HepG2 (cell line): ENCODE data around the gene RAB3A. TPM values are rescaled to one million over a fixed set of nuclear protein-coding genes. Genes with fewer than 3 reads are reported as not detected.
A peak's percentile ranks its signal among the peaks of the same experiment; 100 is the strongest.

Experiments used
- DNMT1 ChIP-seq: sonication (generic); formaldehyde crosslinking; IDR thresholded peaks from 2 replicates; pipeline ENCODE4 v1.5.1; 2020; ENCODE audit warnings: mild to moderate bottlenecking, missing genetic modification reagents
- FOXJ3 ChIP-seq: sonication (generic); formaldehyde crosslinking; IDR thresholded peaks from 2 replicates; pipeline ENCODE4 v1.4.0; 2020; ENCODE audit warnings: missing genetic modification reagents, mild to moderate bottlenecking, borderline replicate concordance
- HMGA1 ChIP-seq: sonication (generic); formaldehyde crosslinking; conservative IDR thresholded peaks from 2 replicates; pipeline ENCODE4 v1.4.0; 2020; ENCODE audit warnings: missing genetic modification reagents
- IRX3 ChIP-seq: sonication (generic); formaldehyde crosslinking; IDR thresholded peaks from 2 replicates; pipeline ENCODE4 v1.8.1; 2023; ENCODE audit warnings: mild to moderate bottlenecking, low read depth, missing genetic modification reagents, borderline replicate concordance
- KLF15 ChIP-seq: sonication (generic); formaldehyde crosslinking; IDR thresholded peaks from 2 replicates; pipeline ENCODE4 v1.8.1; 2023; ENCODE audit warnings: borderline replicate concordance, mild to moderate bottlenecking, inconsistent platforms, missing genetic modification reagents, mixed read lengths
- MBNL3 ChIP-seq: fragments of 250-450 bp; sonication (Bioruptor Pico); conservative IDR thresholded peaks from 2 replicates; pipeline ENCODE4 v1.8.0; 2022; ENCODE audit warnings: mild to moderate bottlenecking, inconsistent platforms
- MNT ChIP-seq: fragments of 450-650 bp; IDR thresholded peaks from 2 replicates; pipeline ENCODE4 v1.6.1; 2016
- NFAT5 ChIP-seq: sonication (generic); formaldehyde crosslinking; IDR thresholded peaks from 2 replicates; pipeline ENCODE4 v1.4.0; 2020; ENCODE audit warnings: missing genetic modification reagents
- PTBP1 ChIP-seq: fragments of 200-400 bp; formaldehyde crosslinking; IDR thresholded peaks from 2 replicates; pipeline ENCODE4 v1.6.1; 2018; ENCODE audit warnings: low read length, low read depth; ENCODE audit not compliant: poor library complexity, severe bottlenecking
- RAD51 ChIP-seq: fragments of 450-650 bp; IDR thresholded peaks from 2 replicates; pipeline ENCODE4 v1.6.1; 2016; ENCODE audit warnings: borderline replicate concordance
- SKI ChIP-seq: fragments of 450-650 bp; IDR thresholded peaks from one replicate; pipeline ENCODE4 v1.6.1; 2018; ENCODE audit warnings: mild to moderate bottlenecking; ENCODE audit not compliant: partially characterized antibody
- SP1 ChIP-seq, 2 experiments: fragments of 450-650 bp in 1 of 2; sonication (generic) in 1 of 2; formaldehyde crosslinking in 1 of 2; IDR thresholded peaks; 2 replicates each; pipeline versions ENCODE4 v1.4.0 to v1.6.1; 2016 to 2020; ENCODE audit warnings: missing genetic modification reagents in 1 of 2
- YEATS4 ChIP-seq: sonication (generic); formaldehyde crosslinking; IDR thresholded peaks from 2 replicates; pipeline ENCODE4 v1.4.0; 2020; ENCODE audit warnings: missing genetic modification reagents, borderline replicate concordance
- ZFY ChIP-seq: sonication (generic); formaldehyde crosslinking; IDR thresholded peaks from 2 replicates; pipeline ENCODE4 v1.4.0; 2020; ENCODE audit warnings: missing genetic modification reagents
- ZNF205 ChIP-seq: IDR thresholded peaks from 2 replicates; pipeline ENCODE4 v1.6.1; 2018; ENCODE audit warnings: missing biosample characterization, missing genetic modification reagents
- ZNF282 ChIP-seq: fragments of 450-650 bp; IDR thresholded peaks from 2 replicates; pipeline ENCODE4 v1.6.1; 2018; ENCODE audit not compliant: partially characterized antibody
- ZNF3 ChIP-seq: IDR thresholded peaks from 2 replicates; pipeline ENCODE4 v1.7.0; 2017; ENCODE audit warnings: inconsistent platforms
- ZNF333 ChIP-seq: sonication (generic); formaldehyde crosslinking; IDR thresholded peaks from 2 replicates; pipeline ENCODE4 v1.4.0; 2020; ENCODE audit warnings: mild to moderate bottlenecking, missing genetic modification reagents, borderline replicate concordance
- ZNF44 ChIP-seq: sonication (generic); formaldehyde crosslinking; IDR thresholded peaks from 2 replicates; pipeline ENCODE4 v1.5.1; 2020; ENCODE audit warnings: mild to moderate bottlenecking, missing genetic modification reagents
- ZNF572 ChIP-seq: sonication (generic); formaldehyde crosslinking; IDR thresholded peaks from 2 replicates; pipeline ENCODE4 v1.5.1; 2020; ENCODE audit warnings: mild to moderate bottlenecking, missing genetic modification reagents
- ZNF605 ChIP-seq: sonication (generic); formaldehyde crosslinking; IDR thresholded peaks from 2 replicates; pipeline ENCODE4 v1.8.0; 2022; ENCODE audit warnings: mild to moderate bottlenecking, missing genetic modification reagents
- ZNF678 ChIP-seq: sonication (generic); formaldehyde crosslinking; IDR thresholded peaks from 2 replicates; pipeline ENCODE4 v1.4.0; 2020; ENCODE audit warnings: mild to moderate bottlenecking, missing genetic modification reagents
- polyA plus RNA-seq, 8 experiments: library from polyadenylated mRNA; depleted of rRNA in 3 of 8; stranded (reverse) in 7 of 8; unstranded in 1 of 8; fragments of >200 nt; fragmentation: Illumina TruSeq in 4 of 8; extraction: Trizol in 4 of 8; gene quantifications; 2 replicates each; pipeline versions ENCODE4 v1.2.1 to v1.2.3, GENCODE V29; 2011 to 2016; ENCODE audit warnings: low read depth in 4 of 8, missing spikeins in 1 of 8, mixed read lengths in 1 of 8; ENCODE audit not compliant: insufficient read depth in 1 of 8
- total RNA-seq, 5 experiments: library from RNA; depleted of rRNA; stranded (reverse); fragments of >200 nt; fragmentation: Illumina TruSeq; extraction: Trizol; gene quantifications; 2 replicates each; pipeline ENCODE4 v1.2.3, GENCODE V29; 2016; ENCODE audit warnings: low read depth in 1 of 5
- TF ChIP-seq, protein P1 (sequence below): sonication (generic); formaldehyde crosslinking; conservative IDR thresholded peaks from 2 replicates; pipeline ENCODE4 v1.8.0; 2022; ENCODE audit warnings: missing genetic modification reagents

The RAB3A gene
- total and polyA plus RNA-seq, 2 of the 13 experiments (the other 11 are each of a cell fraction or from before 2014, with no cell fraction given) = 0.58 to 0.98 TPM

GRCh38 chr19:18233224-18233825, 29.5 kb upstream of the RAB3A start (continued):
- TF ChIP-seq NFAT5 (CRISPR knock-in tag) = peak; percentile 77
- TF ChIP-seq PTBP1 = no peak
- TF ChIP-seq ZNF572 (CRISPR knock-in tag) = no peak
- peak; percentile 50 for TF ChIP-seq YEATS4
- no peak for TF ChIP-seq SP1 (IDR thresholded peaks at IDR 0.05)
- TF ChIP-seq SP1 (CRISPR knock-in tag; IDR thresholded peaks at IDR 0.05) = no peak
- TF ChIP-seq MNT = no peak
- peak; percentile 64; the same call in 1 of the 2 replicates for TF ChIP-seq ZNF3 (CRISPR knock-in tag)
- TF ChIP-seq, protein P1, sequence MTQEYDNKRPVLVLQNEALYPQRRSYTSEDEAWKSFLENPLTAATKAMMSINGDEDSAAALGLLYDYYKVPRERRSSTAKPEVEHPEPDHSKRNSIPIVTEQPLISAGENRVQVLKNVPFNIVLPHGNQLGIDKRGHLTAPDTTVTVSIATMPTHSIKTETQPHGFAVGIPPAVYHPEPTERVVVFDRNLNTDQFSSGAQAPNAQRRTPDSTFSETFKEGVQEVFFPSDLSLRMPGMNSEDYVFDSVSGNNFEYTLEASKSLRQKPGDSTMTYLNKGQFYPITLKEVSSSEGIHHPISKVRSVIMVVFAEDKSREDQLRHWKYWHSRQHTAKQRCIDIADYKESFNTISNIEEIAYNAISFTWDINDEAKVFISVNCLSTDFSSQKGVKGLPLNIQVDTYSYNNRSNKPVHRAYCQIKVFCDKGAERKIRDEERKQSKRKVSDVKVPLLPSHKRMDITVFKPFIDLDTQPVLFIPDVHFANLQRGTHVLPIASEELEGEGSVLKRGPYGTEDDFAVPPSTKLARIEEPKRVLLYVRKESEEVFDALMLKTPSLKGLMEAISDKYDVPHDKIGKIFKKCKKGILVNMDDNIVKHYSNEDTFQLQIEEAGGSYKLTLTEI (CRISPR knock-in tag) = no peak
- TF ChIP-seq ZNF205 (CRISPR knock-in tag) = peak; percentile 84; the same call in 1 of the 2 replicates
- TF ChIP-seq KLF15 = peak; percentile 70; the same call in 1 of the 2 replicates
- no peak for TF ChIP-seq IRX3 (CRISPR knock-in tag)
- no peak for TF ChIP-seq DNMT1
- TF ChIP-seq ZFY (CRISPR knock-in tag) = peak; percentile 60; the same call in 1 of the 2 replicates
- no peak for TF ChIP-seq RAD51
- no peak for TF ChIP-seq SKI
- peak; percentile 89; the same call in 1 of the 2 replicates for TF ChIP-seq ZNF678 (CRISPR knock-in tag)
- TF ChIP-seq ZNF605 = peak; percentile 96
- TF ChIP-seq HMGA1 (CRISPR knock-in tag) = no peak
- TF ChIP-seq ZNF333 = peak; percentile 96; the same call in 1 of the 2 replicates
- no peak for TF ChIP-seq MBNL3
- no peak for TF ChIP-seq ZNF282
- TF ChIP-seq FOXJ3 = no peak
- TF ChIP-seq ZNF44 = 0 out of 2 replicates have a peak, but pooled peaks have one; percentile 36
